HFFc6 (cell line): ENCODE measurements around the gene VSTM2B. TPM values are rescaled to one million over a fixed set of nuclear protein-coding genes. Genes with fewer than 3 reads are reported as not detected.

Experiments
- DNase-seq: peaks from one replicate; pipeline ENCODE4 v3.0.0-alpha.2; 2018
- H3K27ac Mint-ChIP-seq: 2 replicates; pipeline ENCODE4 v1.8.0; 2020; ENCODE audit warnings: mild to moderate bottlenecking, mixed read lengths
- H3K27me3 Mint-ChIP-seq: 2 replicates; pipeline ENCODE4 v1.8.0; 2021; ENCODE audit warnings: mild to moderate bottlenecking, moderate library complexity, mixed read lengths; ENCODE audit not compliant: insufficient read depth
- H3K36me3 Mint-ChIP-seq: 2 replicates; pipeline ENCODE4 v1.8.0; 2021; ENCODE audit warnings: low read depth, mixed read lengths
- H3K4me1 Mint-ChIP-seq: 2 replicates; pipeline ENCODE4 v1.8.0; 2020; ENCODE audit warnings: low read depth, mixed read lengths
- H3K4me3 Mint-ChIP-seq: 2 replicates; pipeline ENCODE4 v1.8.0; 2020; ENCODE audit warnings: mild to moderate bottlenecking, moderate library complexity, mixed read lengths
- H3K9me3 Mint-ChIP-seq: 2 replicates; pipeline ENCODE4 v1.8.0; 2020; ENCODE audit warnings: mild to moderate bottlenecking, mixed read lengths
- CTCF ChIP-seq: fragments of 200-600 bp; sonication (generic); IDR thresholded peaks from 2 replicates; pipeline ENCODE4 v1.5.0; 2021; ENCODE audit warnings: antibody characterized with exemption, mild to moderate bottlenecking
- total RNA-seq, 6 experiments: library from RNA; stranded (reverse); fragmentation: NEBNext Ultra II Directional; extraction: Animal tissue kit (Norgen Biotek cat#: 25700); gene quantifications; 2 replicates in 1 of 6; 3 replicates in 5 of 6; pipeline ENCODE4 v1.2.3, GENCODE V29; 2021

Gene VSTM2B
- total RNA-seq, 6 experiments from 2014 or later, result not detected

GRCh38 chr19:29538146-29538545 lies 12.4 kb downstream of the VSTM2B start:
- Mint-ChIP-seq H3K27me3 (peaks cover 7% of the 10 kb centered on the region), H3K36me3 (no peaks in the 10 kb centered on the region), H3K4me3 (no peak overlapping the region), H3K9me3 (no peaks in the 10 kb centered on the region), H3K4me1 (no peaks in the 10 kb centered on the region), H3K27ac (no peak overlapping the region)
- no peak for DNase-seq
- no peak for TF ChIP-seq CTCF

GRCh38 chr19:29538651-29539050 lies 12.9 kb downstream of the VSTM2B start:
- Mint-ChIP-seq H3K36me3 (no peaks in the 10 kb centered on the region), H3K27me3 (peaks cover 7% of the 10 kb centered on the region), H3K9me3 (no peaks in the 10 kb centered on the region), H3K4me1 (no peaks in the 10 kb centered on the region), H3K27ac (no peak overlapping the region), H3K4me3 (no peak overlapping the region)
- TF ChIP-seq CTCF, result no peak
- no peak for DNase-seq

- H3K36me3 Mint-ChIP-seq, result no peaks in the 10 kb centered on the region
- no peak for DNase-seq
- peaks cover 6% of the 10 kb centered on the region for H3K27me3 Mint-ChIP-seq
- no peak overlapping the region for H3K4me3 Mint-ChIP-seq
- H3K4me1 Mint-ChIP-seq, result no peaks in the 10 kb centered on the region
- H3K27ac Mint-ChIP-seq, result no peak overlapping the region
- no peak for TF ChIP-seq CTCF
- H3K9me3 Mint-ChIP-seq, result no peaks in the 10 kb centered on the region
These were observed 13.3 kb downstream of the VSTM2B start for GRCh38 chr19:29539131-29539530.

GRCh38 chr19:29539670-29540069 lies 13.9 kb downstream of the VSTM2B start:
- no peak overlapping the region for H3K27ac Mint-ChIP-seq
- no peak overlapping the region for H3K4me3 Mint-ChIP-seq
- TF ChIP-seq CTCF, result no peak
- peaks cover under 1% of the 10 kb centered on the region; the same call in 1 of the 2 replicates for H3K9me3 Mint-ChIP-seq
- peaks cover 2% of the 10 kb centered on the region for H3K27me3 Mint-ChIP-seq
- H3K4me1 Mint-ChIP-seq, result no peaks in the 10 kb centered on the region
- no peaks in the 10 kb centered on the region for H3K36me3 Mint-ChIP-seq
- DNase-seq, result no peak

GRCh38 chr19:29540114-29540513 lies 14.3 kb downstream of the VSTM2B start:
- H3K9me3 Mint-ChIP-seq, result peaks cover 5% of the 10 kb centered on the region; the same call in 1 of the 2 replicates
- TF ChIP-seq CTCF, result no peak
- no peak for DNase-seq
- no peaks in the 10 kb centered on the region for H3K36me3 Mint-ChIP-seq
- H3K4me1 Mint-ChIP-seq, result no peaks in the 10 kb centered on the region
- no peak overlapping the region for H3K27ac Mint-ChIP-seq
- peaks cover 2% of the 10 kb centered on the region for H3K27me3 Mint-ChIP-seq
- no peak overlapping the region for H3K4me3 Mint-ChIP-seq
